Measurements from ENCODE around the gene USP6. TPM values are rescaled to one million over a fixed set of nuclear protein-coding genes. Genes with fewer than 3 reads are reported as not detected.
"Not testable (repeated sequence)": the region's sequence is repeated elsewhere in the genome, so short reads cannot be mapped to it uniquely, and the experiment has no call there.

USP6 gene
- total RNA-seq, 1 donor from 2014 or later, result 4.7 TPM

- H3K4me1 Mint-ChIP-seq (ENCODE audit: low read depth, unreplicated experiment), result no peaks in the 10 kb centered on the region
- peaks cover 3% of the 10 kb centered on the region for H3K27me3 Mint-ChIP-seq (ENCODE audit: unreplicated experiment)
- H3K9me3 Mint-ChIP-seq (ENCODE audit: unreplicated experiment), result peaks cover 8% of the 10 kb centered on the region
- DNase-seq, result no peak
- no peak overlapping the region for H3K4me3 Mint-ChIP-seq (ENCODE audit: unreplicated experiment)
- peaks cover 4% of the 10 kb centered on the region for H3K36me3 Mint-ChIP-seq (ENCODE audit: unreplicated experiment)
- no peak overlapping the region for H3K27ac Mint-ChIP-seq (ENCODE audit: unreplicated experiment)
- TF ChIP-seq CTCF (IDR thresholded peaks at IDR 0.05; ENCODE audit: partially characterized antibody, unreplicated experiment), result no peak
Measured at GRCh38 chr17:5133311-5133710, 17.5 kb downstream of the USP6 start.

- H3K27ac Mint-ChIP-seq (ENCODE audit: unreplicated experiment); H3K27me3 Mint-ChIP-seq (ENCODE audit: unreplicated experiment); H3K36me3 Mint-ChIP-seq (ENCODE audit: unreplicated experiment); H3K4me1 Mint-ChIP-seq (ENCODE audit: low read depth, unreplicated experiment); DNase-seq; H3K4me3 Mint-ChIP-seq (ENCODE audit: unreplicated experiment); H3K9me3 Mint-ChIP-seq (ENCODE audit: unreplicated experiment): not testable (repeated sequence)
Measured at GRCh38 chr17:5133961-5134360, 18.1 kb downstream of the USP6 start.

DNA sequence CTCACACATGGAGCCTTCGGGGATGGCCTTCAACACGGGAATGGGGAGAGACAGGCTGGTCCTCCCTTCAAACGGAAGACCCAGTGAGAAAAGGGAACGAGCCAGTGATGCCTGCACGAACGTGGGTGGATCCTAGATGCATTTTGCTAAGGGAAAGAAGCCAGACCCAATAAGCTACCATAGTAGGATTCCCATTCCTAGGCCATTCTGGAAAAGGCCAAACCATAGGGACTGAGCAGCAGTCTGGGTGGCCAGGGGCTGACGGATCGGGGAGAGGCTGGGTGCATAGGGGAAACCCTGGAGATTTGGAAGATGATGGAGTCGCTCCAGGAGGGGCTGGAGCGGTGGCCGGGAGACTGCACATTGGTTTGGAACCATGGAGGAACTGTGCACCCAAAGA lies 18.7 kb downstream of the USP6 start:
- H3K36me3 Mint-ChIP-seq (ENCODE audit: unreplicated experiment); DNase-seq; H3K27me3 Mint-ChIP-seq (ENCODE audit: unreplicated experiment); H3K4me1 Mint-ChIP-seq (ENCODE audit: low read depth, unreplicated experiment); H3K4me3 Mint-ChIP-seq (ENCODE audit: unreplicated experiment); H3K27ac Mint-ChIP-seq (ENCODE audit: unreplicated experiment); H3K9me3 Mint-ChIP-seq (ENCODE audit: unreplicated experiment): not testable (repeated sequence)

DNA sequence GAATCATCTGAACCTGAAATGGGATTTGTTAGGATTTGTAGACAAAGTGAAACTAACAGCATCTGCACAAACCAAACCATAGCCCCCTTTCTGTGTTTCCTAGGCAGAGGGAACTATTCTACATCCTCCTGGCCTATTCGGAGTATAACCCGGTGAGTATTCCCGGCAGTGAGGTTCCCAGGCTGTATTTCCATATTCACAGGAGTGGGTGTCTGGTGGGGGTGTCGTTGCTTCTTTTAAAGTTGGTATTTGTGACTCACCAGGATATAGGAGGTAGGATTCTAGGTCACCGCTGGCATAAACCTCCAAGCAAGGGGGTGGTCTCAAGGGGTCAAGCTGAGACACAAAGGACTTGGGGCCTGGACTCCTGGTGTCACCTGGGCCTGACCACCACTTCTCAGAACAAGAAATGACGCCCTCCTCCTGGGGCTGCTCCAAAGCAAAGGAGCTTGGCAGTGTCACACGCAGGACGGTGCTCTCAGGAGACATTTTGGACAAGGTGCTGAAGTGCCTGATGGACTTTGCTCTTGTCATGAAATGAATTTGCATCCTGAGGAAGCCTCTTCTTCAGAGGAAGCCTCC lies 19.4 kb downstream of the USP6 start:
- not testable (repeated sequence) for H3K27ac Mint-ChIP-seq (ENCODE audit: unreplicated experiment); H3K27me3 Mint-ChIP-seq (ENCODE audit: unreplicated experiment); H3K4me3 Mint-ChIP-seq (ENCODE audit: unreplicated experiment); H3K9me3 Mint-ChIP-seq (ENCODE audit: unreplicated experiment); H3K36me3 Mint-ChIP-seq (ENCODE audit: unreplicated experiment); DNase-seq; H3K4me1 Mint-ChIP-seq (ENCODE audit: low read depth, unreplicated experiment)

DNA sequence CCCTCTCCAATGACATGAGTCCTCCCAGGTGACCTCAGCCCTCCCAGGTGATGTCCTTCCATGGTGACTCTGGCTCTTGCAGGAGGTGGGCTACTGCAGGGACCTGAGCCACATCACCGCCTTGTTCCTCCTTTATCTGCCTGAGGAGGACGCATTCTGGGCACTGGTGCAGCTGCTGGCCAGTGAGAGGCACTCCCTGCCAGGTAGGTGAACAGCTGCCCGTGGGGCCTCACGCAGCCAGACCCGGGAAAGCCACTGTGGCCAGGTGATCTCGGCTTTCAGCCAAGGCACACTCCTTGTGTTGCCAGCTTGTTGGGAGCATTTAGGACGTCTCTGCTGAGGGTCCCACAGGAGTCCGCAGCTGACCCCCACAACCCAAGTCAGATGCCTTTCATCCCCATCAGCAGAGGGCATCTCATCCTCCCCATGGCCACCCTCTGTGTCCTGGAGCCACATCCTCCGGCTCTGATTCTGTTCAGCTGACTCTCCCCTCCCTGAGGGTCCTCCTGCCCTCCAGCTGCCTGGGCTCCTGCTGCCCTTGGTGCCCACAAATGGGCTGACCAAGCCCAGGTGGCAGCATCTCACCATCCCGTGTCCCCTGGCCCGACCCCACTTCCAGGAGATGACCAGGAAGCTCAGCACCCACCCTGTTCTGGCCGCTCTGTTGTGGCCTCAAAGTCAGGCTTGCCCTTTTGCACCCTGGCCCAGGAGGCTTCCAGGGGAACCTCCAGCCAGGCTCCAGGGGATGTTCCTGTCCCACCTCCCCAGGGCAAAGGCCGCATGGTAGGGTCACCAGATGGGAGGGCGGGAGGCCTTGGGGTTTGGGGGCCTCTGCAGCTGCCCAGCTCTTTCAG lies 20.1 kb downstream of the USP6 start:
- Mint-ChIP-seq H3K36me3 (ENCODE audit: unreplicated experiment) (no peaks in the 10 kb centered on the region), H3K27ac (ENCODE audit: unreplicated experiment) (no peak overlapping the region), H3K9me3 (ENCODE audit: unreplicated experiment) (peaks cover 5% of the 10 kb centered on the region)

GRCh38 chr17:5136580-5137412 lies 21.0 kb downstream of the USP6 start:
- H3K36me3 Mint-ChIP-seq (ENCODE audit: unreplicated experiment); DNase-seq; H3K4me3 Mint-ChIP-seq (ENCODE audit: unreplicated experiment); H3K27me3 Mint-ChIP-seq (ENCODE audit: unreplicated experiment); H3K4me1 Mint-ChIP-seq (ENCODE audit: low read depth, unreplicated experiment); H3K9me3 Mint-ChIP-seq (ENCODE audit: unreplicated experiment); H3K27ac Mint-ChIP-seq (ENCODE audit: unreplicated experiment): not testable (repeated sequence)

More for the DNA sequence above, 20.1 kb downstream of the USP6 start:
- Mint-ChIP-seq H3K4me1 (ENCODE audit: low read depth, unreplicated experiment) (no peaks in the 10 kb centered on the region), H3K27me3 (ENCODE audit: unreplicated experiment) (peaks cover 2% of the 10 kb centered on the region), H3K4me3 (ENCODE audit: unreplicated experiment) (no peak overlapping the region)
- TF ChIP-seq CTCF (IDR thresholded peaks at IDR 0.05; ENCODE audit: partially characterized antibody, unreplicated experiment), result no peak
- no peak for DNase-seq

- not testable (repeated sequence) for H3K4me3 Mint-ChIP-seq (ENCODE audit: unreplicated experiment); H3K27ac Mint-ChIP-seq (ENCODE audit: unreplicated experiment); H3K36me3 Mint-ChIP-seq (ENCODE audit: unreplicated experiment); DNase-seq; H3K27me3 Mint-ChIP-seq (ENCODE audit: unreplicated experiment); H3K9me3 Mint-ChIP-seq (ENCODE audit: unreplicated experiment); H3K4me1 Mint-ChIP-seq (ENCODE audit: low read depth, unreplicated experiment)
Measured at GRCh38 chr17:5137511-5138197, 21.8 kb downstream of the USP6 start.

- not testable (repeated sequence) for DNase-seq; H3K4me3 Mint-ChIP-seq (ENCODE audit: unreplicated experiment); H3K4me1 Mint-ChIP-seq (ENCODE audit: low read depth, unreplicated experiment); H3K36me3 Mint-ChIP-seq (ENCODE audit: unreplicated experiment); H3K27ac Mint-ChIP-seq (ENCODE audit: unreplicated experiment); H3K9me3 Mint-ChIP-seq (ENCODE audit: unreplicated experiment); H3K27me3 Mint-ChIP-seq (ENCODE audit: unreplicated experiment)
Measured at GRCh38 chr17:5138198-5138544, 22.3 kb downstream of the USP6 start.

Data from glutamatergic neuron (in vitro differentiated cells).